Keratinocyte (primary cell): ENCODE measurements around the gene SUN2. TPM values are rescaled to one million over a fixed set of nuclear protein-coding genes. Genes with fewer than 3 reads are reported as not detected.

ENCODE experiments used
- DNase-seq: peaks from one replicate; pipeline ENCODE4 v3.0.0-alpha.2; 2011; ENCODE audit warnings: low read depth, missing footprints, low spot score
- FAIRE-seq: peaks from 2 replicates; lab custom pipeline; 2011; peaks lifted over from hg19 to GRCh38; lab: Jason Lieb, UNC
- H2AFZ ChIP-seq: 2 replicates; pipeline ENCODE4 v1.6.0; 2012; ENCODE audit warnings: low read length, control low read depth, inconsistent platforms; ENCODE audit not compliant: control insufficient read depth
- H3K27ac ChIP-seq: 2 replicates; pipeline ENCODE4 v1.5.1; 2011; ENCODE audit warnings: low read length; ENCODE audit not compliant: control insufficient read depth, insufficient read depth
- H3K27me3 ChIP-seq: 3 replicates; pipeline ENCODE4 v1.6.0; 2011; ENCODE audit warnings: low read length; ENCODE audit not compliant: control insufficient read depth, insufficient read depth; ENCODE audit errors: extremely low read depth
- H3K36me3 ChIP-seq, 2 experiments: 2 replicates in 1 of 2; 3 replicates in 1 of 2; pipeline ENCODE4 v1.5.1; 2011; ENCODE audit warnings: low read length in 2 of 2, mild to moderate bottlenecking in 1 of 2; ENCODE audit not compliant: control insufficient read depth in 2 of 2, insufficient read depth in 2 of 2; ENCODE audit errors: extremely low read depth in 1 of 2
- H3K4me1 ChIP-seq: 3 replicates; pipeline ENCODE4 v1.5.1; 2011; ENCODE audit warnings: low read length; ENCODE audit not compliant: control insufficient read depth, insufficient read depth; ENCODE audit errors: extremely low read depth
- H3K4me2 ChIP-seq: 3 replicates; pipeline ENCODE4 v1.6.0; 2011; ENCODE audit warnings: low read depth, low read length; ENCODE audit not compliant: control insufficient read depth, insufficient read depth; ENCODE audit errors: extremely low read depth
- H3K4me3 ChIP-seq, 3 experiments: fragments of 200-600 bp in 1 of 3; sonication (generic) in 1 of 3; 2 replicates in 2 of 3; 3 replicates in 1 of 3; pipeline ENCODE4 v1.5.1; 2011 to 2016; ENCODE audit warnings: low read length in 3 of 3, mild to moderate bottlenecking in 3 of 3, control low read depth in 2 of 3, inconsistent platforms in 1 of 3, low read depth in 1 of 3, mixed read lengths in 1 of 3, mixed run types in 1 of 3, moderate library complexity in 1 of 3; ENCODE audit not compliant: control insufficient read depth in 2 of 3, insufficient read depth in 2 of 3; ENCODE audit errors: extremely low read depth in 1 of 3
- H3K79me2 ChIP-seq: 2 replicates; pipeline ENCODE4 v1.6.0; 2012; ENCODE audit warnings: low read length; ENCODE audit not compliant: control insufficient read depth, insufficient read depth
- H3K9ac ChIP-seq: 3 replicates; pipeline ENCODE4 v1.6.0; 2011; ENCODE audit warnings: low read length; ENCODE audit not compliant: control insufficient read depth, insufficient read depth; ENCODE audit errors: extremely low read depth
- H3K9me1 ChIP-seq: 3 replicates; pipeline ENCODE4 v1.6.0; 2011; ENCODE audit warnings: low read length; ENCODE audit not compliant: control insufficient read depth, insufficient read depth; ENCODE audit errors: extremely low read depth
- H3K9me3 ChIP-seq: 2 replicates; pipeline ENCODE4 v1.5.1; 2012; ENCODE audit warnings: low read depth, low read length; ENCODE audit not compliant: control insufficient read depth
- H4K20me1 ChIP-seq: 3 replicates; pipeline ENCODE4 v1.6.0; 2011; ENCODE audit warnings: low read length; ENCODE audit not compliant: control insufficient read depth, insufficient read depth; ENCODE audit errors: extremely low read depth
- CTCF ChIP-seq, 3 experiments: IDR thresholded peaks in 1 of 3; conservative IDR thresholded peaks in 1 of 3; optimal IDR thresholded peaks in 1 of 3; 2 replicates in 2 of 3; 3 replicates in 1 of 3; pipeline versions ENCODE3 to v1.5.1; 2011; ENCODE audit warnings: low read length in 3 of 3, mild to moderate bottlenecking in 3 of 3, moderate library complexity in 2 of 3, control low read depth in 1 of 3, inconsistent platforms in 1 of 3; ENCODE audit not compliant: insufficient read depth in 2 of 3; ENCODE audit errors: extremely low read depth in 1 of 3
- EZH2 ChIP-seq: IDR thresholded peaks from one replicate; pipeline ENCODE4 v1.6.1; 2012; ENCODE audit warnings: inconsistent platforms, mild to moderate bottlenecking, low read length, moderate library complexity
- dilution Hi-C: fragments of 300-500 bp; cut with MboI; formaldehyde crosslinking; loops from one replicate; pipeline ENCODE4 v1.7.0; 2020; ENCODE audit warnings: low sequenced_read_pairs; ENCODE audit not compliant: extremely low pct_ligation_motif_present
- polyA plus RNA-seq, 5 experiments: library from polyadenylated mRNA; depleted of rRNA in 3 of 5; stranded (reverse) in 3 of 5; stranded (forward) in 1 of 5; unstranded in 1 of 5; fragments of >200 nt; gene quantifications; 1 replicate in 1 of 5; 2 replicates in 3 of 5; 3 replicates in 1 of 5; pipeline versions ENCODE4 v1.2.1 to v1.2.3, GENCODE V29; 2011 to 2012; ENCODE audit warnings: missing spikeins in 2 of 5, low read depth in 1 of 5, low replicate concordance in 1 of 5

SUN2 gene
- polyA plus RNA-seq, 1 donor (not counting 4 experiments of a cell fraction or from before 2014, with no cell fraction given), result 15.9 TPM

GRCh38 chr22:38698407-38699094 lies 57.2 kb downstream of the SUN2 start:
- dilution Hi-C loops, result no loop called here

DNA sequence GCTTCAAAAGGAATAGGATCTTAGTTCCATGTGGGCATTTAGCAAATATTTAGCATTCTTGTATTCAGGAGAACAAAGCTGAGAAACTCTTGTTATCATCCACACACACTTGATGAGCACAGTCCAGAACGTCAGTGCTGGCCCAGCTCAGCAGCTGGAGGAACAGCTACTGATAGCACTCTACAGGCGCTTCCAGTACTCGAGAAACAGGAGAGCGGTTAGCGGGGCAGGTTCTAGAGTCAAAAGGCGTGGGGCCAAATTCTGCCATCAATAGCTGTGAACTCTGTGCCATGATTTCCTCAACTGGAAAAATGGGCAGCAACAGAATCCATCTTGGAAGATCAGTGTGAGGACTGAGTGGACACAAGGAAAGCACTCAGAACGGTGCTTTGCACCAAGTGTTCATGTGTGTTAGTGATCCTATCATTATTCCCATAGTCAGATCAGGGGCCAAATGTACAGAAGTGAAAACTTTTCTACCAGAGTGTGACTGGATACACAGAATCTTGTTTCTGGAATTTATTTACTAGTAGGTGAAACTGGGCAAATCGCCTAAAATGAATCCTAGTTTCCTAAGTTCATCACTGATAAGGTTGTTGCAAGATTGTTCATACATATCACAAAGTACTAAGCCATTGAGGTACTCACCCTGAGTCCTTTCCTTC lies 58.2 kb downstream of the SUN2 start:
- no peaks in the 10 kb centered on the region for H3K27me3 ChIP-seq
- H3K9me3 ChIP-seq, result no peaks in the 10 kb centered on the region
- H3K79me2 ChIP-seq, result peaks cover 67% of the 10 kb centered on the region
- dilution Hi-C loops, result no loop called here
- H3K27ac ChIP-seq, result peak overlapping the region; percentile 83
- peak overlapping the region; percentile 54 for H3K9ac ChIP-seq
- no peak for FAIRE-seq
- H3K4me3 ChIP-seq, result peak overlapping the region in 2 of 3 experiments; percentile 13 to 81
- TF ChIP-seq CTCF (optimal IDR thresholded peaks at IDR 0.05 in 1 of 3, IDR thresholded peaks at IDR 0.05 in 1 of 3, conservative IDR thresholded peaks at IDR 0.05 in 1 of 3; ENCODE audit: extremely low read depth in 1 of 3, insufficient read depth in 2 of 3, low read length in 3 of 3), result no peak
- no peak for TF ChIP-seq EZH2
- peaks cover 5 to 13% of the 10 kb centered on the region in 2 experiments for H3K36me3 ChIP-seq
- no peak overlapping the region for H2AFZ ChIP-seq
- H4K20me1 ChIP-seq, result no peaks in the 10 kb centered on the region
- peaks cover 45% of the 10 kb centered on the region for H3K4me1 ChIP-seq
- H3K9me1 ChIP-seq, result no peaks in the 10 kb centered on the region
- peak overlapping the region; percentile 89 for H3K4me2 ChIP-seq
- DNase-seq, result no peak

More at GRCh38 chr22:38698407-38699094, 57.2 kb downstream of the SUN2 start:
- peaks cover 3 to 13% of the 10 kb centered on the region in 2 experiments for H3K36me3 ChIP-seq
- H3K9me3 ChIP-seq, result no peaks in the 10 kb centered on the region
- peak overlapping the region; percentile 83 for H3K27ac ChIP-seq
- FAIRE-seq, result no peak
- H3K9ac ChIP-seq, result no peak overlapping the region
- H4K20me1 ChIP-seq, result no peaks in the 10 kb centered on the region
- no peak for TF ChIP-seq EZH2
- TF ChIP-seq CTCF (optimal IDR thresholded peaks at IDR 0.05 in 1 of 3, IDR thresholded peaks at IDR 0.05 in 1 of 3, conservative IDR thresholded peaks at IDR 0.05 in 1 of 3; ENCODE audit: extremely low read depth in 1 of 3, insufficient read depth in 2 of 3, low read length in 3 of 3), result no peak
- H3K4me1 ChIP-seq, result peaks cover 45% of the 10 kb centered on the region
- H3K27me3 ChIP-seq, result no peaks in the 10 kb centered on the region
- no peaks in the 10 kb centered on the region for H3K9me1 ChIP-seq
- DNase-seq, result no peak
- peak overlapping the region; percentile 68 to 81 (median 74) for H3K4me3 ChIP-seq
- peak overlapping the region; percentile 89 for H3K4me2 ChIP-seq
- no peak overlapping the region for H2AFZ ChIP-seq
- peaks cover 58% of the 10 kb centered on the region for H3K79me2 ChIP-seq
